Measurements from ENCODE around the gene ADCY1.

Gene ADCY1

GRCh38 chr7:45626441-45627430 lies 52.6 kb downstream of the ADCY1 start:
- DNase-seq, result no peak

GRCh38 chr7:45627691-45628456 lies 53.7 kb downstream of the ADCY1 start:
- DNase-seq, result no peak

- DNase-seq, result no peak
Measured at GRCh38 chr7:45631569-45631968, 57.4 kb downstream of the ADCY1 start.

GRCh38 chr7:45636733-45637132 lies 62.6 kb downstream of the ADCY1 start:
- no peak for DNase-seq

- no peak for DNase-seq
Measured at GRCh38 chr7:45638916-45639315, 64.7 kb downstream of the ADCY1 start.

- no peak for DNase-seq
Measured at GRCh38 chr7:45642044-45642443, 67.9 kb downstream of the ADCY1 start.

GRCh38 chr7:45643630-45644029 lies 69.5 kb downstream of the ADCY1 start:
- DNase-seq, result no peak

- no peak for DNase-seq
Measured at GRCh38 chr7:45644237-45644636, 70.1 kb downstream of the ADCY1 start.

- DNase-seq, result no peak
Measured at GRCh38 chr7:45645141-45645969, 71.2 kb downstream of the ADCY1 start.

- no peak for DNase-seq
Measured at GRCh38 chr7:45646207-45646821, 72.1 kb downstream of the ADCY1 start.

- no peak for DNase-seq
Measured at GRCh38 chr7:45646996-45647825, 73.0 kb downstream of the ADCY1 start.

GRCh38 chr7:45647967-45648670 lies 74.0 kb downstream of the ADCY1 start:
- DNase-seq, result no peak

GRCh38 chr7:45648671-45648995 lies 74.5 kb downstream of the ADCY1 start:
- no peak for DNase-seq

GRCh38 chr7:45649560-45650346 lies 75.6 kb downstream of the ADCY1 start:
- DNase-seq, result no peak

- no peak for DNase-seq
Measured at GRCh38 chr7:45650404-45651394, 76.5 kb downstream of the ADCY1 start.

- no peak for DNase-seq
Measured at GRCh38 chr7:45651540-45651939, 77.4 kb downstream of the ADCY1 start.

- no peak for DNase-seq
Measured at GRCh38 chr7:45652630-45653029, 78.5 kb downstream of the ADCY1 start.

GRCh38 chr7:45653209-45653907 lies 79.2 kb downstream of the ADCY1 start:
- DNase-seq, result no peak

All from Kasumi-1 (cell line).